Measurements from ENCODE around the gene ICAM2.
"Not testable (repeated sequence)": the region's sequence is repeated elsewhere in the genome, so short reads cannot be mapped to it uniquely, and the experiment has no call there.

ICAM2 gene

DNA sequence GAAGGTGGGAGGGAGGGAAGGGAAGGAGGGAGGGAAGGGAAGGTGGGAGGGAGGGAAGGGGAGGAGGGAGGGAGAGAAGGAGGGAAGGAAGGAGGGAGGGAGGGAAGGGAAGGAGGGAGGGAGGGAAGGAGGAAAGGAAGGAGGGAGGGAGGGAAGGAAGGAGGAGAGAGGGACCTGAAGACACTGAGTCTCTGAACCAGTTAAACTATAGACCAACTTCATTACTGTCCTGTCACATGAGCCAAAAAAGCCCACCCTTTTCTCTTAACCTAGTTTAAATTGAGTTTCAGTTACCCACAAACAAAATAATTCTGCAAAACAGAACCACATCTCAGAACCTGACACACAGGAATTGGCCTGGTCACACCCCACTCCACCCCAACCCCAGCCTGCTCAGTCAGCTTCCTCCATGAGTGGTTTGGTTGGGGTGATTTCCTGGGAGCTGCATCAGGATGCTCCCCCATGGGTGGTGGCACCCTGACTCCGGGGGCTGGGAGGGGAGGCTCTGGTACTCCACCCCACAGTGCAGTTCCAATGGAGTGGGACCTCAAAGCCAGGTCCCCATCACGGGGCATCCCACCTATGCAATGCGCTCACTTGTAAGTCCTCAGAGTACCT lies 27.0 kb downstream of the ICAM2 start:
- no peak for DNase-seq

DNA sequence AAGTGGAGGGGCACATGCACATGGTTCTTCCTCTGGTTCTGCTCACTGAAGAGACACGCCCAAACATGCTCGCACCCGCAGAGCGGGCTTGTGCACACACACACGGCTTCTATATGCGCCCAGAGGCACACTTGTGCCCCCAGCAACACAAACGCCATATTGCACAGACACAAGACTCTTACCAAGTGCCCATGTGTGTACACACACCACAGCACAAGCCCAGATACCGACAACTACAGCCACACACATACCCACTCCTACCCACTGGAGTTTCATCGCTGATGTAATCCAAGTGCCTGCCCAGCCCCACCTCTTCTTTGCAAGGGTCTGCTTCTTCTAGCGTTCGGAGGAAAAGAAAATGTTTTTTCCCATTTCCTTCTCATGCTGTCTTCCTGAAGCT lies 28.8 kb downstream of the ICAM2 start:
- DNase-seq = no peak

DNA sequence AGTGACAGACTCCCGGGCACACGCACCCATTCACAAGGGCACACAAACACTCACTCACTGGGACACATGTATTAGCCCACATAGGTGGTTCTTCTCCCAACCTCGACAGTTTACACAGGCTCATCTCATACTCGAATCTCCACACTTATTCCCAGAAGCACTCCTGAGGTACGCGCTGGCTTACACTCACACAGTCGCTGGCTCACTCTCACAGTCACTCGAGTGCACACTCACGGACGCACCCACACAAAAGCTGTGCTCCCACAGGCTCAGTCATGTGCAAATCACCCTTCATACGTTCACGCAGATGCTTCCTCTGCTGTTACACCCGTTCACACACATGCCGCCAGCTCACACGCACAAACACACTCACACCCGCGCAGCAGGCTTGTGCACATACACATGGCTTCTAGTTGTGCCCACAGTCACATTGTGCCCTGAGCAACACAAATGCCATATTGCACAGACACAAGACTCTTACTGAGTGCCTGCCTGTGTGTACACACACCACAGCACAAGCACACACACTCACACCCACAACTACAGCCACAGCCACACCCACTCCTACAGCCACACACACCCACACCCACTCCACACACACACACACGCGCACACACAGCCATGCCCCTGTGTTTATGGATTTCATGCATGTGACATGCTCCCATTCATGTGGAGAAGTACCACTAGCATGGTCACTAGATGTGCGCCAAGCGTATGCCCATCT lies 30.6 kb downstream of the ICAM2 start:
- no peak for DNase-seq

DNA sequence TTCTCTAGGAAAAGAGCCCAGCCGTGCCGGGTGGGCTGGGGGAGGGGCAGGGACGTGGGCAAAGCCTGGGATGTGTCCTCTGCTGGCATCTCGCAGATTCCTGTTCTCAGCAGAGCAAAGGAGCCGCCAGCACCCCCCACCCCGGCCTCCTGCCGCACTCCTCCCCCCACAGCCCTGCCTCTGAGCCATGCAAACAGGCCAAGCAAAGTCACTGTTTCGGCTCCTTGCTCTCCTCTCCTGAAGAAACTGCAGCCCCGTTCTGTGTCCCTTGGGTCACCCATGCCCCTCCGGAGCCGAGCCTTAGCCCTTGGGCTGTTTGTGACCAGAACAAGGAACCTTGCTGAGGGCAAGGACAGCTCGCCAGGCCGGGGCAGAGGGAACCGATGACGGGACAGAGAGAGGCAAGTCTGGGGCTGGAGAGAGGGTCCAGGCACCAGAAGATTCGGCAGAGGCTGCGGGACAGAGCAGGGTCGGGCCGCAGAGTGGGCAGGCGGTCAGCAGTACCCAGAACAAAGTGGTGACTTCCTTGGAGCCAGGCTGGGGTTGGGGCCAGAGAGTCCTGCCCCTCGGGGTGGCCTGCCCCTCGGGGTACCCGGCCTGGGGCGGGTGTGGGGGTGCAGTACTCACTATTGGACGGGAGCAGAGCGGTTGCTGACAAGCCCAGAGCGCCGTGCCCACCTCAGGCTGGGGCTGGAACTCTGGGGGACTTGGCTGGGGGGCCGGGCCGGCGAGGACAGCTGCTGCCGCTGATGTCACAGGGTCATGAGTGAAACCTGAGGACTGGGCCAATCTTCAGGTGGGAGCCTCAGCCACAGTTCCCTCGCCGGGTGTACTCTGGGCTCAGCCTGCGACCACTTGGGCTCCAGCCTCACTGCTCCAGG lies 31.5 kb downstream of the ICAM2 start:
- no peak for DNase-seq

DNA sequence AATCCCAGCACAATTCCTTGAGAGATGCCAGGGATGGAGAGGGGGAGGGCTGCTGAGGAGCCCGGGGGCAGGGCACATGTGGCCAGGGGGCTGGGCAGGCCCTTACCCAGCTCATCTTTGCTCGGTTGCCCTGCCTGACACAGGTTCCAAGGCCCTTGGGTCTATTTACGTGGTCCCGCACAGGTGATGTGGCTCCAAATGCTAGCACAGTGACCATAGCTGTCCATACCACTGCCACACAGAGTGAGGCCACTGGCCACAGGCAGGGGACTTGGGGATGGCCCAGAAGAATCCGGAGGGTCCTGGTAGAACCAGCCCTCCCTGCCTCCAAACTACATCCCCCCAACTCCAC lies 32.3 kb downstream of the ICAM2 start:
- no peak for DNase-seq

DNA sequence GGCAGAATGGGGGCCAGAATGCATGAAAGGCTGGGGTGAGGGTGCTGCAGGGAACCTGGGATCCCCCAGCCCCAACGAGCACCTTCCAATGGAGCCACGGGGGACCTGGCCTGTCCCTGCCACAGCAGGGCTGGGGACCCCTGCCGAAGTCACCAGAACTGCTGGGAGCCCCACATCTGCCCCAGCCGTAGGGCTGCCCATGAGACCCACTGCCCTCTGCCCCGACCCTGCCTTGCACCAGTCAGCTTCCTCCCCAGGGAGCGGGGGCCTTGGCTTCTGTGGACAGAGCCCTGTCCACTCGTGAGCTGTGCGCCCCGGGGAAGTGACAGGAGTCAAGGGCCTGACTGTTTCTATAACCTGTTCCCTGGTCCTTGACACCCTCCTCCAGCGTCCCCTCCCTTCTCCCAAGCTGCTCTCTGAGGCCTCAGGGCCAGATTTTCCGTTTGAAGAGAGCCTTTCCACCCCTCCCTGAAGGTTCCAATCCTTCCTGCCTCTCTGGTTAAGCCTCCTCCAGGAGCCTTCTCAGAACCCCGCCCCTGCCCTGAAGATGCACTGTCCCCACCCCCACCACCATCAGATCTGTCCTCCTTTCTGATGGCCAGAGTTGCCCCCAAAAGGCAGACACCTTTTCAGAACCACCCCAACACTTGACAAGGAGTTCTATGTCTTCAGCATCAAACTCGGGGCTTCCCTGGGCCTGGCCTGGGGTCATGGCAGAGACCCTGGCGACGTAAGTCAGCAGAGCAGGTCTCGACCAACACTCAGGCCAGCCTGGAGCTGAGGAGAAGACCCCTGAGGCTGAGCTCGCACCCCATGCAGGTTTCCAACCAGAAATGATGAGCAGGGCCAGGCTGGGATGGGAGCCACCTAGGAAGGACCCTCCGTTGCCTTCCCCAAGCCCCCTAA lies 33.0 kb downstream of the ICAM2 start:
- DNase-seq = no peak

DNA sequence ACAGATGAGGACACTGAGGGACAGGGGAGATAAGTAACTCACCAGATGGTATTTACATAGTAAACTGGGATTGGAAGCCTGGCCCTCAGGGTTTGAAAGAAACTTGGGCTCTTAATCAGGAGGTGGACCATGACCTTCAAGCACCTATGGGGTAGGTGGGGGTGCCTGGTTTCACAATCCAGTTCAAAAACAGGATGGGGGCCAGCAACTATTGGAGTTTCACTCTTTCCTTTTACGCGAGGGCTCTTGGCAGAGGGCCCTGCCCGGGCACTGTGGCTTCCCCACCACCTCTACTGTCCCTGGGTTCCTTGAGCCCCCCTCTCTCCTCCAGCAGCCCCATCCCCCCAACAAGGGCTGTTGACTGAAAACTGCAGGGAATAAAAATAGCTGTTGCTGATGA lies 33.6 kb downstream of the ICAM2 start:
- no peak for DNase-seq

DNA sequence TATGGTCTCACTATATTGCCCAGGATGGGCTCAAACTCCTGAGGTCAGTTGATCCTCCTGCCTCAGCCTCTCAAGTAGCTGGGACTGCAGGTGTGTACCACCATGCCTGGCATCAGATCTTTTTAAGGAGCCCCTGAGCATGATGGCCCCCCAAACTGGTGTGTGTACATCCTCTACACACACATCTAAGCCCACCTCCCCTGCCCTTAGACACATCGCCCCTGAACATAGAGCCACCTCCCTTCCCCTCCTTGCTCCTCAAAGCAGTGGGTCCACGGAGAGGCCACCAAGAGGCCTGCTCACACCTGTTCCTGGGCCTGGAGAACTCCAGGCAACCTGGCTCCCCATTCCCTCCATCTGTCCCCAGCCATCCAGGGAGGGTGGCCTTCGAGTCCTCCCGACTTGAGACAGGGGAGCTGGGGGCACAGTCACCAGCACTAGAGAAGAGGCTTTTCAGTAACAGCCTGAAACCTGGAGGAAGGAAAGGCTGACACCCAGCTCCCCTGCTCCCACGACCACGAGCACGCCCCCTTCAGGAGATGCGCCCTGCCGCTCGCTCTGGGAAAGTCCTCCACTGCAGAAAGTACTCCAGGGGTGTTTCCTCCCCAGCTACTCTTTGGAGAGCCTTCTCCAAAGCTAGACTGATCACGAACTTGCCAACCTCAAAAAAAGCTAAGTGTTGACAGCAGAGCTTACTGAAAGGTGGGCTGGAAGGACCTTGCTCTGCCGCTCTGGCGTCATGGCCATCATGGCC lies 34.9 kb downstream of the ICAM2 start:
- DNase-seq = no peak

DNA sequence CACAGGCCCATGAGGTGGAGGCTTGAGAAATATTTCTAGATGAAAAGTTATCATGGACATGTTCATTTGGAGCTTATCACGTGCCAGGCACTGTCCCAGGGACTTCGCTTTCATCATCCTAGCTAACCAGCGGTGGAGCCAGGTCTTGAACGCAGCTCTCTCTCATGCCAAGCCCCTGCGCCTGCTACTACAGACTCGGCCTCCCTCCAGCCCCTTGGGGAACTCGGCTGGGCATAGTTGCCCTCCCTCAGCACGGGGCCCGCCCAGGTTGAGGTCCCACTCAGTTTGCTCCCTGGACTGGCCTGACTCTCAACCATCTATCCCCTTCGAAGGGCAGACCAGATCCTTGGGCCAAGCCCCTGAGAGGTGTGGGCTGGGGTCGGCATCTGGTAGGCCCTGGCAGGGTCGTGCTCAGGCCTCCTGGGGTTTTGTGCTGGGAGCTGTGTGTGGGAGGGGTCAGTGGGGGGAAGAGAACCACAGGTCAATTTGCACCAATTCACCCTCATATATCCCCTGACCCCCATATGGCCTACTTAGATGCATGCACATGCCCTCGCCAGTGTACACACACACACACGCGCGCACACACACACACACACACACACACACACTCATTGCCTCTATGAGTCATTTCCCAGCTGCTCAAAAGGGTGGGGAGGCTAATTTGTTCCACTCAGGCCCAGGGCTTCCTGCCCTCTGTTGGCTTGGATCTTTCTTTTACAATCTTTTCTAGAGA lies 35.6 kb downstream of the ICAM2 start:
- DNase-seq = no peak

DNA sequence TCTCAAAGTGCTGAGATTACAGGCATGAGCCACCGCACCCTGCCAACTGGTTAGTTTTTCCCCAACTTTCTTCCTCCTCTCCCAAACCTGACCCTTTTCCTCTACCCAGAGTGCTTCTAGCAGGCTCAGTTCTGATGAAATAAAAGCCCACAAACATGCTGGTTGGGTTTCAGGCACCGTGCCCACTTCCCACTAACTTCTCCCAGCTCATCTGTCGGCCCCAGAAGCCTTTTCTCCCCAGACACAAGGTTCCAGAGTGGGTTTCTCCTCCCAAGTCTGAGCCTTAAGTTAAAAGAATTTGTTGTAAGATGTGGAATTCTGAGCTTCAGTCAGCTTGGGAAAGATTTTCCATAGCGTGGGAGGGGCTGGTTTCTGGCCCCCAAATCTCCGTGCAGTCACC lies 36.2 kb downstream of the ICAM2 start:
- DNase-seq = no peak

DNA sequence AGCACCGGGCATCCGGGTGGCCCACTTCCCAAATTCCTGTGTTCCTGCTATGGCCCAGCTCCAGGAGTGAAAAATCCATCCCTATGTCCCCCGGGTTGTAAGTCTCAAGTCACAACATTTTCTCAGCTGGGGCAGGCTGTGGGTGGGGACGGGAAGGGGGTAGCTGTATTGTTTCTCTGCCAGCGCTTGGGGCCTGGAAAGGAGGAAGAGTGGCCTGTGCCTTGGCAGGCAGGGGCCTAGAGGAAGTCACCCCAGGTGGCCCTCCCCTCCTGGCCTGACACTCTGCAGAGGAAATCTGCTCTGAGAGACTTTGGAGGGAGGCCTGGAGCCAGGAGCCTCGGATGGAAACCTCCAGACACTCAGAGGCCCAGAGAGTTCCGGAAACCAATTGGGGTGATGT lies 37.1 kb downstream of the ICAM2 start:
- DNase-seq = no peak

DNA sequence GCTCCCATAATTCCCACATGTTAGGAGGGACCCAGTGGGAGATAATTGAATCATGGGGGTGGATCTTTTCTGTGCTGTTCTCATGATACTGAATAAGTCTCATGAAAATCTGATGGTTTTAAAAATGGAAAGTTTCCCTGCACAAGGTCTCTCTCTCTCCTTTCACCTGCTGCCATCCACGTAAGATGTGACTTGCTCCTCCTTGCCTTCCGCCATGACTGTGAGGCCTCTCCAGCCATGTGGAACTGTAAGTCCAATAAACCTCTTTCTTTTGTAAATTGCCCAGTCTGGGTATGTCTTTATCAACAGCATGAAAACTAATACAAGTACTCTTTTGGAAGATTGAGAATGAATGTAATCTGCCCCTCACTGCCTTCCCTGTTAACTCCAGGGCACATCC lies 37.8 kb downstream of the ICAM2 start:
- DNase-seq = not testable (repeated sequence)

DNA sequence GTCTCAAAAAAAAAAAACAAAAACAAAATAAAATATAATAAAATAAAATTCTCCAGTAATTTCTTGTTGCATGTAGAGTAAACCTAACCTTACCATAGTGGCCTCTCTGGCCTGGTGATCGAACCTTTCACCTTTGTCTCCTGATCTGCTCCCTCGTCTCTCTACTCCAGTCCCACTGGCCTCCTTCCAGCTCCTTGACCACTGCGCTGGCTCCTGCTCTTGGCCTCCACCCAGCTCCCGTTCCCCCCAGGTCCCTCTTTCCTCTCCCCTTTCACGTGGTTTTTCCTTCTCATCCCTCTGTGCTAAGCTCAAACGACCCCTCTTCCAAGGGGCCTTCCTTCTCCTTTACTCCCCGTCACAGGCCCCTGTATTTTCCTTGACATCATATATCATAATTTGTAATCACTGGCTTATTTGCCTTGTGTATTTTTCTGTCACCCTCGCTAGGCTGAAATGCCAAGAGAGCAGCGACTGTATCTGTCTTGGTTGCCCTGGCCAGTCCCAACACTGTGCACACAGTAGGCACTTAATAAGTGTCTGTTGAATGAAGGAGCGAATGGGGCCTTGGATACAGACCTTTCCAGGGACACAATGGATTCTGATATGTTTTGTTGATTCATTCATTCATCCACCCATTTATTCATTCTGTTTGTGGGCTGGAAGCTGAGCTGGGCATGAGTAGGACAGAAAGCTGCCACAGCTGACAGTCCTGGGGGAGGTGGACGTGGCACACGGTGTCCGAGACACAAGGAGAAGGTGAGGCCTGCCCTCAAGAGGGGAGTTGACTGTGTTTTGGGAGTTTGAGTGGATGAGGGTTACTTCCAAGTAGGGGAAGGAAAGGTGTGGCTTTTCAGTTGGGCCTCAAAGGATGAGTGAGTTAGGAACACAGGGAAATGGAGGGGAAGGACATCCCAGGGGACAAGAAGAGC lies 41.9 kb downstream of the ICAM2 start:
- DNase-seq = no peak

DNA sequence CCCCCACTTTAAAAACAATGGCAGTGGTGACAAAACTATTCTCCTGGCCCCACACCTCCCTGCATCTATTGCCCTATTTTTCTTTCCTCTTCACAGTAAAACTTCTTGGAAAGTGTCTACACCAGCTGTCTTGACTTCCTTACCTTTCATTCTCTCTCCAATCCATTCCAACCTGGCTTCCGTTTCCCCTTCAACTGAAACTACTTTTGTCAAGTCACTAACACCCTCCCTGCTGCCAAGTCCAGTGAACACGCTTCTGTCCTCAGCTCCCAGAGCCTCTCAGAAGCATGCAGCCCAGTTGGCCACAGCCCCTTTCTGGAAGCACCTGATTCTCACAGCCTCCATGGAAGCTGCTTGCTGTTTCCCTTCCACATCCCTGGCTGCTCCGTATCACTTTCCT lies 43.7 kb downstream of the ICAM2 start:
- DNase-seq = no peak

DNA sequence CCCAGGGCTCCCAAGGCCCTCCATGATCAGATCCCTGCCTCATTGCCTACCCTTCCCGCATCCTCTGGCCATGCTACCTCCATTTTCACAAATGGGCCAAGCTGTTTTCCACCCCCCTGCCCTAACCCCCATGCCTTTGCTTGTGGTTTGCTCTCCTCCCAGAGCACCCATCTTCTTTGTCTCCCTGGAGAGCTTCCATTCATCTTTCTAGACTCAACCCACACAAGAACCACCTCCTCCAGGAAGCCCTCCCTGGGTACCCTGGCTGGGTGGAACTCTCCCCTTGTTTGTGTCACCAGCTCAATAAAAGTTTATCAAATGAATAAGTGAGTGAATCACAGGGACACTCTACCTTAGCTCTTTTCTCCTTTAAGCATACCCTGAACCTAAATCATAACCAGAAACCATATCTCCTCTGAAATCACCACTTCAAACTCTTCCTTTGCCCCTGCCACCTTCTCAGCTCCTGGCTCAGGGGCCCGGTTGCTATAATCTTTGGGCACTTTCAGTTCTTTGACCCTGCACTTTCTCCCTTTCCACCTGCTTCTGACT lies 44.8 kb downstream of the ICAM2 start:
- no peak for DNase-seq

DNA sequence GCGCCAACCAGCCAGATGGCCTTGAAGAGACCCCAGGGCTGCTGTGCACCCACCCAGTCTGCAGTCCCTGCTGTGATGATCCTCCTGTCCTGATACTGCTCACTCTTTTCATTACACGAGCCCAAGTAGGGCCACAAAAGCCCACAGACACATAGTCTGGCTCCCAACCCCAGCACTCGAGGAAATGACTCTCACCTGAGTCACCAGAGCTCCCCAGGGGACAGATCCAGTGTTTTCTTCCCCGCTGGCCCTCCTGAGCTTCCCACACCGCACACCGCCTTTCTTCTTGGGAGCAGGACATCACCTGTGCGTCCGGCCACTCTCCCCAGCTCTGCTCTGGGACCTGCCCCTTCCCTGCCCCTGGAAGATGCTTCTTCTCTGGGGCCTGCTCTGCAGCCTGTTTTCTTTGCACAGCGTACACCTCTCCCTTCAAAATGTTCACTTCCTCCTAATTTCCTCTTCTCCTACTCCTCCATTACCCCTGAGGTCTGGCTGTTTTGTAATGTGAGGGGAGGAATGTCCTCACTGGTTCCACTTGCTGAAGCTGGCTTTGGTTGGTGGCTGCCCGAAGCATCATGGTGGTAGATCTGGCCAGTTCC lies 45.7 kb downstream of the ICAM2 start:
- DNase-seq = no peak

DNA sequence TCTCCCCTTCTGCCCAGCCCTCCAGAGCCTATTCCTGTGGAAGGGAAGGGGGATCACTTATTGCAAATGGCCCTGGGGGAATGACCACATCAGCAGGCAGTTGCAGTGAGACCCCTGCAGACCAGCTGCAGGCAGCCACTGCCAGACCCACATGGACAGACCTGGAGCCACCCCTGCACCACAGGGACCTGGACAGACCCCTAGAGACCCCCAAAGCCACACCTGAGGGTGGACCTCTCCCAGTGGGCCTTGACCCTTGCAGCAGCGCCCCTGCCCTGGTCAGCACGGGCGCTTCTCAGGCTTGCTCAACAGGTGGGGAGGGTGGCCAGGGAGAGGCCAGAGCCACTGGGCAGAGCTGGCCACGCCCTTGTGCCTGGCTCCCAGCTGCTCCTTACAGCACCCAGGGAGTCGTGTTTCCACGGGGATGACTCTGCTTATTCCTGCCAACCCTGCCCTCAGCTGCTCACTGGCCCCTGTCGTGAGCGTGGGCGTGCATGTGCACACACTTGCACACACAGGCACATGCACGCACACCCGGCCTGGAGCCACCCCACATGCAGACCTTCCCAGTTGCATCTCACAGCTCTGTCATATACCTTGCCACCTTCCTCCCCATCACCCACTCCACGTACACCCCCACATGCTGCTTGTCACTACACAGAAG lies 46.4 kb downstream of the ICAM2 start:
- DNase-seq = no peak

DNA sequence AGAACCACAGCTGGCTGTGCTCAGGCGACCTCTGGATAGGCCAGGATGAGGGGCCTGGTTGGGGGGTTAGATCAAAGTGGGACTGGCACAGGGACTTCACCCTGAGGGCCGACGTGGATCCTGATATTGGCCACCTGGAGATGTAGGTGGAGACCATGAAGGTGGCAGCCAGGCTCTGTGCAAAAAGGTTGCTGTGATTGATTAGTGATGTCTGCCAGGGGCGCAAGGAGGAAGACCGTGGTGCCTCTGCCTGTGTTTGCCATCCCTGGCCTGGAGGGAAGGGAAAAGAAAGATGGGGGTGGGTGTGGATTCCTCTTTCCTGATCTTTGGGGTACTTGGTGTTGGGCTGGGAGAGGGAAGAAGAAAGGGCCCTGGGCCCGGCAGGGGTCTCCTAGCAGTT lies 47.2 kb downstream of the ICAM2 start:
- DNase-seq = no peak

DNA sequence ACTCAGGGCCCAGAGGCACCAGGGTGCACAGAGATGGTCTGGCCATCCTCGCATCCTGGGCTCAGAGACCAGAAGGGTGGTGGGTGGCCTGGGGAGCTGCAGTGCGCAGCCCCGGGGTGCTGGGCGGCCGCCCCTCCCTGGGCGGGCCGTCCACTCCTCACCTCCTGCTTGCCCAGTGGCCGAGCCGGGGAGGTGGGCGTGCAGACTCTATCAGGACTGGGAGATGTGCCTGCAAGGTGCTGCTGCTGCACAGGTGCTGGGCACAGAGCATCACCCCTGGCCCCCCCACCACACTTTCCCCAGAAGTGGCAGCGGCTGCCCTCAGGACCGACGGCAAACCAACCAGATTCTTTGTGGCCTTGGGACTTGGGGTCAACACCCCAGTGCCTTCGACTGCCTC lies 47.6 kb downstream of the ICAM2 start, which contains the start of gene SCN4A:
Gene SCN4A (minus strand): TSS at position 123 of the 400 bp plus-strand sequence. CDS start 77 bp downstream, at position 46.
- no peak for DNase-seq

All from cerebellar nuclear complex (tissue), 1 donor.